ENCODE results near the gene PIGN. TPM values are rescaled to one million over a fixed set of nuclear protein-coding genes. Genes with fewer than 3 reads are reported as not detected.

Gene PIGN
- total RNA-seq, 2 donors from 2014 or later = 32.3 to 32.8 TPM

- Mint-ChIP-seq H3K27me3 (no peaks in the 10 kb centered on the region), H3K27ac (no peak overlapping the region), H3K9me3 (no peaks in the 10 kb centered on the region), H3K36me3 (ENCODE audit: low read depth) (peaks cover 43% of the 10 kb centered on the region), H3K4me3 (no peak overlapping the region), H3K4me1 (no peaks in the 10 kb centered on the region)
- ATAC-seq (replicated peaks) = no peak
Measured at GRCh38 chr18:62106271-62106670, 80.6 kb downstream of the PIGN start.

- Mint-ChIP-seq H3K4me3 (no peak overlapping the region), H3K9me3 (no peaks in the 10 kb centered on the region), H3K4me1 (no peaks in the 10 kb centered on the region), H3K27ac (no peak overlapping the region), H3K36me3 (ENCODE audit: low read depth) (peaks cover 49% of the 10 kb centered on the region), H3K27me3 (no peaks in the 10 kb centered on the region)
- no peak for ATAC-seq (replicated peaks)
Measured at GRCh38 chr18:62105376-62105775, 81.5 kb downstream of the PIGN start.

- peak; percentile 49 for ATAC-seq (replicated peaks)
- H3K27me3 Mint-ChIP-seq = no peaks in the 10 kb centered on the region
- H3K4me3 Mint-ChIP-seq = no peak overlapping the region
- peaks cover 72% of the 10 kb centered on the region for H3K36me3 Mint-ChIP-seq (ENCODE audit: low read depth)
- H3K4me1 Mint-ChIP-seq = no peaks in the 10 kb centered on the region
- H3K27ac Mint-ChIP-seq = no peak overlapping the region
- peaks cover 4% of the 10 kb centered on the region for H3K9me3 Mint-ChIP-seq
Measured at GRCh38 chr18:62102221-62102620, 84.6 kb downstream of the PIGN start.

- Mint-ChIP-seq H3K36me3 (ENCODE audit: low read depth) (peaks cover 67% of the 10 kb centered on the region), H3K27ac (no peak overlapping the region), H3K4me3 (no peak overlapping the region), H3K9me3 (peaks cover 4% of the 10 kb centered on the region), H3K4me1 (no peaks in the 10 kb centered on the region), H3K27me3 (no peaks in the 10 kb centered on the region)
- no peak for ATAC-seq (replicated peaks)
Measured at GRCh38 chr18:62101321-62101721, 85.5 kb downstream of the PIGN start.

GRCh38 chr18:62098960-62099359, 87.9 kb downstream of the PIGN start:
- Mint-ChIP-seq H3K4me1 (no peaks in the 10 kb centered on the region), H3K36me3 (ENCODE audit: low read depth) (peaks cover 70% of the 10 kb centered on the region), H3K4me3 (no peak overlapping the region), H3K27ac (no peak overlapping the region), H3K9me3 (peaks cover 4% of the 10 kb centered on the region), H3K27me3 (no peaks in the 10 kb centered on the region)
- no peak for ATAC-seq (replicated peaks)

GRCh38 chr18:62097698-62098097, 89.2 kb downstream of the PIGN start:
- peaks cover 4% of the 10 kb centered on the region for H3K9me3 Mint-ChIP-seq
- no peak overlapping the region for H3K27ac Mint-ChIP-seq
- no peaks in the 10 kb centered on the region for H3K27me3 Mint-ChIP-seq
- H3K4me1 Mint-ChIP-seq = no peaks in the 10 kb centered on the region
- peaks cover 61% of the 10 kb centered on the region for H3K36me3 Mint-ChIP-seq (ENCODE audit: low read depth)
- no peak for ATAC-seq (replicated peaks)
- H3K4me3 Mint-ChIP-seq = no peak overlapping the region

GRCh38 chr18:62091487-62092120, 95.3 kb downstream of the PIGN start:
- Mint-ChIP-seq H3K27me3 (no peaks in the 10 kb centered on the region), H3K4me3 (no peak overlapping the region), H3K4me1 (no peaks in the 10 kb centered on the region), H3K9me3 (no peaks in the 10 kb centered on the region), H3K27ac (no peak overlapping the region), H3K36me3 (ENCODE audit: low read depth) (peaks cover 22% of the 10 kb centered on the region)
- ATAC-seq (replicated peaks) = no peak

GRCh38 chr18:62089174-62089573, 97.7 kb downstream of the PIGN start:
- Mint-ChIP-seq H3K27ac (no peak overlapping the region), H3K4me3 (no peak overlapping the region), H3K4me1 (no peaks in the 10 kb centered on the region), H3K27me3 (no peaks in the 10 kb centered on the region), H3K9me3 (no peaks in the 10 kb centered on the region), H3K36me3 (ENCODE audit: low read depth) (peaks cover 27% of the 10 kb centered on the region)
- no peak for ATAC-seq (replicated peaks)

GRCh38 chr18:62088156-62088555, 98.7 kb downstream of the PIGN start:
- Mint-ChIP-seq H3K36me3 (ENCODE audit: low read depth) (peaks cover 27% of the 10 kb centered on the region), H3K4me1 (no peaks in the 10 kb centered on the region), H3K27me3 (no peaks in the 10 kb centered on the region), H3K27ac (no peak overlapping the region), H3K9me3 (no peaks in the 10 kb centered on the region), H3K4me3 (no peak overlapping the region)
- ATAC-seq (replicated peaks) = no peak

- no peaks in the 10 kb centered on the region for H3K9me3 Mint-ChIP-seq
- no peak overlapping the region for H3K4me3 Mint-ChIP-seq
- no peak overlapping the region for H3K27ac Mint-ChIP-seq
- no peaks in the 10 kb centered on the region for H3K4me1 Mint-ChIP-seq
- no peak for ATAC-seq (replicated peaks)
- no peaks in the 10 kb centered on the region for H3K27me3 Mint-ChIP-seq
- peaks cover 27% of the 10 kb centered on the region for H3K36me3 Mint-ChIP-seq (ENCODE audit: low read depth)
Measured at GRCh38 chr18:62085756-62086155, 101.1 kb downstream of the PIGN start.

GRCh38 chr18:62081761-62082294, 105.0 kb downstream of the PIGN start:
- Mint-ChIP-seq H3K4me1 (no peaks in the 10 kb centered on the region), H3K9me3 (no peaks in the 10 kb centered on the region), H3K4me3 (no peak overlapping the region), H3K27ac (no peak overlapping the region), H3K36me3 (ENCODE audit: low read depth) (peaks cover 18% of the 10 kb centered on the region), H3K27me3 (no peaks in the 10 kb centered on the region)
- no peak for ATAC-seq (replicated peaks)

- no peaks in the 10 kb centered on the region for H3K4me1 Mint-ChIP-seq
- H3K9me3 Mint-ChIP-seq = no peaks in the 10 kb centered on the region
Measured at GRCh38 chr18:62081248-62081647, 105.6 kb downstream of the PIGN start.

GRCh38 chr18:62080172-62080900, 106.5 kb downstream of the PIGN start:
- Mint-ChIP-seq H3K36me3 (ENCODE audit: low read depth) (peaks cover 3% of the 10 kb centered on the region), H3K27ac (no peak overlapping the region), H3K4me3 (no peak overlapping the region), H3K9me3 (no peaks in the 10 kb centered on the region), H3K4me1 (no peaks in the 10 kb centered on the region), H3K27me3 (no peaks in the 10 kb centered on the region)
- no peak for ATAC-seq (replicated peaks)

More at GRCh38 chr18:62081248-62081647, 105.6 kb downstream of the PIGN start:
- no peak for ATAC-seq (replicated peaks)
- Mint-ChIP-seq H3K27me3 (no peaks in the 10 kb centered on the region), H3K4me3 (no peak overlapping the region), H3K36me3 (ENCODE audit: low read depth) (peaks cover 12% of the 10 kb centered on the region), H3K27ac (no peak overlapping the region)

GRCh38 chr18:62073461-62074281, 113.2 kb downstream of the PIGN start:
- peaks cover 1% of the 10 kb centered on the region for H3K9me3 Mint-ChIP-seq
- no peak overlapping the region for H3K4me3 Mint-ChIP-seq
- no peaks in the 10 kb centered on the region for H3K4me1 Mint-ChIP-seq
- H3K27ac Mint-ChIP-seq = no peak overlapping the region
- peaks cover 19% of the 10 kb centered on the region for H3K36me3 Mint-ChIP-seq (ENCODE audit: low read depth)
- ATAC-seq (replicated peaks) = no peak
- H3K27me3 Mint-ChIP-seq = no peaks in the 10 kb centered on the region
